ENCODE results near the gene CTBP1. TPM values are rescaled to one million over a fixed set of nuclear protein-coding genes. Genes with fewer than 3 reads are reported as not detected.

The CTBP1 gene
- total RNA-seq, 1 experiment from 2014 or later, result 187 TPM

DNA sequence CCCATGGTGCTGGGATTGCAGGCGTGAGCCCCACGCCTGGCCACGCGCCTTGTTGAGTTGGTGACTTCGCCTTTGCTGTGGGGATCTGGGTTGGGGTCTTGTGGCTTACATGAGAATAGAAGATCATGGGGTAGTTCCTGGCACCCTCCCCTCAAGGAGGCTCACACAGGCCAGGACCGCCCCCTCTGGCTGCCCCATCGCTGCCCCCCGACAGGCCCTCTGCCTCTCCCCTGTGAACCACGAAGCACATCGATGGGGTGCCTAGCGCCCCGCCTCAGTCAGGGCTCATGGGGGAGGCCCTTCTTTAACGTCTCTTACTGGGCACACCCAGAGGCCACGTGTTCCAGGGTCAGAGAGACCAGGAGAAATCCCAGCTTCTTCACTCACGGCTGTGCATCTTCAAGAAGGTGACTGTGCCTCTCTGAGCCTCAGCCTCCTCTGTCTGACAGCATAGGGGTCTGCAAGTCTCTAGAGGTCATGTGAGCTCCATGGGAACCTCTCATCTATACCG, 53.0 kb downstream of the CTBP1 start:
- no peaks in the 10 kb centered on the region for H3K4me1 ChIP-seq (ENCODE audit: insufficient read depth, low read length, poor library complexity, severe bottlenecking)
- POLR2A ChIA-PET (ENCODE audit: low non-redundant PET), result no interaction called here
- H3K9me3 ChIP-seq (ENCODE audit: low read depth, low read length, poor library complexity, severe bottlenecking), result no peaks in the 10 kb centered on the region
- intact Hi-C loops (cut with micrococcal nuclease; ENCODE audit: unreplicated experiment), result no loop called here
- no peak overlapping the region for H3K4me3 ChIP-seq (ENCODE audit: low read depth, low read length, poor library complexity, severe bottlenecking)
- H3K36me3 ChIP-seq (ENCODE audit: insufficient read depth, low read length, poor library complexity, severe bottlenecking), result no peaks in the 10 kb centered on the region
- CTCF ChIA-PET, result no interaction called here
- no TSS peak for BruUV-seq (replicated peaks)
- H3K27me3 ChIP-seq (replicated peaks; ENCODE audit: insufficient read depth, low read depth, low read length, poor library complexity), result peaks cover 4% of the 10 kb centered on the region
- DNase-seq (ENCODE audit: low spot score), result no peak
- H3K27ac ChIP-seq (ENCODE audit: low read depth, low read length, poor library complexity, severe bottlenecking), result no peak overlapping the region
- TF ChIP-seq, protein P1, sequence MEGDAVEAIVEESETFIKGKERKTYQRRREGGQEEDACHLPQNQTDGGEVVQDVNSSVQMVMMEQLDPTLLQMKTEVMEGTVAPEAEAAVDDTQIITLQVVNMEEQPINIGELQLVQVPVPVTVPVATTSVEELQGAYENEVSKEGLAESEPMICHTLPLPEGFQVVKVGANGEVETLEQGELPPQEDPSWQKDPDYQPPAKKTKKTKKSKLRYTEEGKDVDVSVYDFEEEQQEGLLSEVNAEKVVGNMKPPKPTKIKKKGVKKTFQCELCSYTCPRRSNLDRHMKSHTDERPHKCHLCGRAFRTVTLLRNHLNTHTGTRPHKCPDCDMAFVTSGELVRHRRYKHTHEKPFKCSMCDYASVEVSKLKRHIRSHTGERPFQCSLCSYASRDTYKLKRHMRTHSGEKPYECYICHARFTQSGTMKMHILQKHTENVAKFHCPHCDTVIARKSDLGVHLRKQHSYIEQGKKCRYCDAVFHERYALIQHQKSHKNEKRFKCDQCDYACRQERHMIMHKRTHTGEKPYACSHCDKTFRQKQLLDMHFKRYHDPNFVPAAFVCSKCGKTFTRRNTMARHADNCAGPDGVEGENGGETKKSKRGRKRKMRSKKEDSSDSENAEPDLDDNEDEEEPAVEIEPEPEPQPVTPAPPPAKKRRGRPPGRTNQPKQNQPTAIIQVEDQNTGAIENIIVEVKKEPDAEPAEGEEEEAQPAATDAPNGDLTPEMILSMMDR (conservative IDR thresholded peaks at IDR 0.05; ENCODE audit: low read depth, low read length), result no peak
- no peak for TF ChIP-seq EZH2 (IDR thresholded peaks at IDR 0.05; ENCODE audit: borderline replicate concordance, low read depth, low read length, poor library complexity, severe bottlenecking)

DNA sequence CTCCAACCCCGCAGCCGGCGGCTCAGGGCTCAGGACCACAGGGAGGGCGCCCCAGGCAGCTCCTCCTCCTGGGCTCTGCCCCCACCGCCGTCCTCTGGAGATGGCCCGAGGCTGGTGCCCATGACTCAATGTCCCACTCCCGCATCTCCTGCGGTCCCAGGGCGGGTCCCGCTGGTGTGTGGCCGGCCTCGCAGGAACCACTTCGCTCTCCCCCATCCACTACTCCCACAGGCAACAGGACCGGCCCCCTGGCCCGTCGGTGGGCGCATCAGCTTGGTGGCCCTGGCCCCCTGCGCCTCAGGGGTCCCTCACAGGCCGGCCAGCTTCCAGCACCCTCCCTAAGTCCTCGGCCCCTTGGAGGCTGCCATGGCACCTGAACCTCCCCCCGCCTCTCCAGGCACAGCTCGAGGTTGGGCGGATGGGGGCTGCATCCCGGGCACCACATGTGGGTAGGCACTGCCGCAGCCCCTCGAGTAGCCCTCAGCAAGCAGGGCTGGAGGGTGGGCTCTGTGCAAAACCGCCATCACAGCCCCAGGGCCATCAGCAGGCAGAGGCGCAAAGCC, 53.7 kb downstream of the CTBP1 start:
- no peak for DNase-seq (ENCODE audit: low spot score)
- CTCF ChIA-PET, result no interaction called here
- Histone ChIP-seq H3K27me3 (replicated peaks; ENCODE audit: insufficient read depth, low read depth, low read length, poor library complexity) (peaks cover 4% of the 10 kb centered on the region), H3K9me3 (ENCODE audit: low read depth, low read length, poor library complexity, severe bottlenecking) (no peaks in the 10 kb centered on the region), H3K4me3 (ENCODE audit: low read depth, low read length, poor library complexity, severe bottlenecking) (peak overlapping the region; percentile 40), H3K36me3 (ENCODE audit: insufficient read depth, low read length, poor library complexity, severe bottlenecking) (no peaks in the 10 kb centered on the region), H3K4me1 (ENCODE audit: insufficient read depth, low read length, poor library complexity, severe bottlenecking) (no peaks in the 10 kb centered on the region), H3K27ac (ENCODE audit: low read depth, low read length, poor library complexity, severe bottlenecking) (no peak overlapping the region)
- no TSS peak for BruUV-seq (replicated peaks)
- intact Hi-C loops (cut with micrococcal nuclease; ENCODE audit: unreplicated experiment), result no loop called here
- no peak for TF ChIP-seq EZH2 (IDR thresholded peaks at IDR 0.05; ENCODE audit: borderline replicate concordance, low read depth, low read length, poor library complexity, severe bottlenecking)
- TF ChIP-seq, protein P1 (conservative IDR thresholded peaks at IDR 0.05; ENCODE audit: low read depth, low read length), result no peak
- POLR2A ChIA-PET (ENCODE audit: low non-redundant PET), result no interaction called here

DNA sequence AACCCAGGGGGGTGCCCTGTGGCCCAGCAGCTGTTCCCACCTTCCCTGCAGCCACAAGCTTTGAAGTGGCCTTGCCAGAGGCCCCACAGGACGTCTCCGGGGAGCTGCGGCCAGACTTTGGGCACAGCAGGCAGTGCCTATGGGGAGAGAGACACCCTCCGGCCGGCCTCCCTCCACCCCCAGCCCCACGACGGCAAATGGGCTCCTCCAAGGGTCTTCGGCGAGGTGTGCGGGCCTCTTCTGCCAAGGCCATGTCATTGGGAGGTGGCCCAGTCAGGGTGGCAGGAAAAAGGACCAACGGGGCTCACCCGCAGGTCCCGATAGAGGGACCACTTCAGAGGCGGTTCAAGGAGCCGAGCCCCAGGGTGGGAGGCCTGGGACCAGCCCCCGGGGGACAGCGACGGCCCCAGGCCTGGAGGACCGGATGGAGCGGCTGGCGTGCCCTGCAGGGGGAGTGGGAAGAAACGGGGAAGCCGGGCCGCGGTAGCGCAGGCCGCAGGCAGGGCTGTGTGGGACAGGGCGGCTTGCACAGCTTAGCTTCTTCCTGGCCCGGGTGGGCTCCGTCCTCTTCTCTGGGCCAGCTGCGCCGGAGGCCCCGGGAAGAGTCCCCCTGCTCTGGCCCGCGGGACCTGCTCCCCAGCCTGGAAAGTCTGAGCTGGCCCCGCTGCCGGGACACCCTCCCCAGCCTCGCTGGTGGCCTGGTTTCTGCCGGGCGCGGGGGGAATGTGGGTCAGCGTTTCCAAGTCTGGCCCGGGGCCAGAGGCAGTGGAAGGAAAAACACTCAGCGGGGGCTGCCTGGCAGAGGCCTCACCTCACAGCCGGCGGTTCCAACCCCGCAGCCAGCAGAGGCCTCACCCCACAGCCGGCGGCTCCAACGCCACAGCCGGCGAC, 54.7 kb downstream of the CTBP1 start:
- intact Hi-C loops (cut with micrococcal nuclease; ENCODE audit: unreplicated experiment), result no loop called here
- no peaks in the 10 kb centered on the region for H3K36me3 ChIP-seq (ENCODE audit: insufficient read depth, low read length, poor library complexity, severe bottlenecking)
- peaks cover 4% of the 10 kb centered on the region for H3K27me3 ChIP-seq (replicated peaks; ENCODE audit: insufficient read depth, low read depth, low read length, poor library complexity)
- no peak for TF ChIP-seq EZH2 (IDR thresholded peaks at IDR 0.05; ENCODE audit: borderline replicate concordance, low read depth, low read length, poor library complexity, severe bottlenecking)
- TF ChIP-seq, protein P1 (conservative IDR thresholded peaks at IDR 0.05; ENCODE audit: low read depth, low read length), result no peak
- peak overlapping the region; percentile 40 for H3K4me3 ChIP-seq (ENCODE audit: low read depth, low read length, poor library complexity, severe bottlenecking)
- CTCF ChIA-PET, result no interaction called here
- no peak for DNase-seq (ENCODE audit: low spot score)
- no peaks in the 10 kb centered on the region for H3K4me1 ChIP-seq (ENCODE audit: insufficient read depth, low read length, poor library complexity, severe bottlenecking)
- H3K27ac ChIP-seq (ENCODE audit: low read depth, low read length, poor library complexity, severe bottlenecking), result no peak overlapping the region
- POLR2A ChIA-PET (ENCODE audit: low non-redundant PET), result no interaction called here
- H3K9me3 ChIP-seq (ENCODE audit: low read depth, low read length, poor library complexity, severe bottlenecking), result no peaks in the 10 kb centered on the region
- BruUV-seq (replicated peaks), result no TSS peak

Data from A673 (cell line).